ENCODE measurements around the gene LILRA2.

Gene LILRA2

GRCh38 chr19:54606230-54606629 is 32.6 kb downstream of the LILRA2 start:
- Histone ChIP-seq H3K9me3 (ENCODE audit: low read length) (0 out of 2 replicates have a peak, but pooled peaks cover 4% of the 10 kb centered on the region), H2AFZ (ENCODE audit: low read length) (no peak overlapping the region), H3K9me2 (ENCODE audit: low read depth, low read length) (no peaks in the 10 kb centered on the region), H3K4me1 (ENCODE audit: insufficient read depth, low read length, severe bottlenecking) (no peaks in the 10 kb centered on the region), H3K79me2 (ENCODE audit: insufficient read depth, low read length) (no peaks in the 10 kb centered on the region), H3K36me3 (ENCODE audit: insufficient read depth, low read length) (no peaks in the 10 kb centered on the region; the same call in 1 of the 2 replicates), H3K4me3 (ENCODE audit: low read depth, low read length, poor library complexity, severe bottlenecking) (no peak overlapping the region), H3K27ac (ENCODE audit: low read depth, low read length, poor library complexity, severe bottlenecking) (no peak overlapping the region), H4K20me1 (ENCODE audit: insufficient read depth, low read length) (no peaks in the 10 kb centered on the region), H3K4me2 (ENCODE audit: low read length) (no peak overlapping the region), H3K27me3 (ENCODE audit: insufficient read depth, low read length) (no peaks in the 10 kb centered on the region), H3K9ac (ENCODE audit: low read length) (no peak overlapping the region), H3F3A (ENCODE audit: insufficient read depth, low read length) (no peaks in the 10 kb centered on the region)
- TF ChIP-seq CTCF (IDR thresholded peaks at IDR 0.05; ENCODE audit: low read length) (no peak), EZH2 (IDR thresholded peaks at IDR 0.05; ENCODE audit: borderline replicate concordance, low read length) (no peak)

- Histone ChIP-seq H3K4me3 (ENCODE audit: low read depth, low read length, poor library complexity, severe bottlenecking) (no peak overlapping the region), H3K36me3 (ENCODE audit: insufficient read depth, low read length) (no peaks in the 10 kb centered on the region; the same call in 1 of the 2 replicates), H3K9me2 (ENCODE audit: low read depth, low read length) (no peaks in the 10 kb centered on the region), H3K9me3 (ENCODE audit: low read length) (0 out of 2 replicates have a peak, but pooled peaks cover 4% of the 10 kb centered on the region), H3K4me2 (ENCODE audit: low read length) (no peak overlapping the region), H2AFZ (ENCODE audit: low read length) (no peak overlapping the region), H3K27ac (ENCODE audit: low read depth, low read length, poor library complexity, severe bottlenecking) (no peak overlapping the region), H3K9ac (ENCODE audit: low read length) (no peak overlapping the region), H4K20me1 (ENCODE audit: insufficient read depth, low read length) (no peaks in the 10 kb centered on the region), H3K79me2 (ENCODE audit: insufficient read depth, low read length) (no peaks in the 10 kb centered on the region), H3K27me3 (ENCODE audit: insufficient read depth, low read length) (no peaks in the 10 kb centered on the region), H3F3A (ENCODE audit: insufficient read depth, low read length) (no peaks in the 10 kb centered on the region), H3K4me1 (ENCODE audit: insufficient read depth, low read length, severe bottlenecking) (no peaks in the 10 kb centered on the region)
- TF ChIP-seq EZH2 (IDR thresholded peaks at IDR 0.05; ENCODE audit: borderline replicate concordance, low read length) (no peak), CTCF (IDR thresholded peaks at IDR 0.05; ENCODE audit: low read length) (no peak)
Measured at GRCh38 chr19:54606891-54607784, 33.5 kb downstream of the LILRA2 start.

GRCh38 chr19:54607785-54608150 is 34.2 kb downstream of the LILRA2 start:
- no peak overlapping the region for H2AFZ ChIP-seq (ENCODE audit: low read length)
- H3K4me1 ChIP-seq (ENCODE audit: insufficient read depth, low read length, severe bottlenecking) = no peaks in the 10 kb centered on the region
- H4K20me1 ChIP-seq (ENCODE audit: insufficient read depth, low read length) = no peaks in the 10 kb centered on the region
- H3K4me2 ChIP-seq (ENCODE audit: low read length) = no peak overlapping the region
- H3K36me3 ChIP-seq (ENCODE audit: insufficient read depth, low read length) = no peaks in the 10 kb centered on the region; the same call in 1 of the 2 replicates
- TF ChIP-seq CTCF (IDR thresholded peaks at IDR 0.05; ENCODE audit: low read length) (no peak), EZH2 (IDR thresholded peaks at IDR 0.05; ENCODE audit: borderline replicate concordance, low read length) (no peak)
- no peaks in the 10 kb centered on the region for H3F3A ChIP-seq (ENCODE audit: insufficient read depth, low read length)
- H3K9me3 ChIP-seq (ENCODE audit: low read length) = 0 out of 2 replicates have a peak, but pooled peaks cover 4% of the 10 kb centered on the region
- H3K27me3 ChIP-seq (ENCODE audit: insufficient read depth, low read length) = no peaks in the 10 kb centered on the region
- no peaks in the 10 kb centered on the region for H3K9me2 ChIP-seq (ENCODE audit: low read depth, low read length)
- no peaks in the 10 kb centered on the region for H3K79me2 ChIP-seq (ENCODE audit: insufficient read depth, low read length)
- H3K27ac ChIP-seq (ENCODE audit: low read depth, low read length, poor library complexity, severe bottlenecking) = no peak overlapping the region
- no peak overlapping the region for H3K9ac ChIP-seq (ENCODE audit: low read length)
- no peak overlapping the region for H3K4me3 ChIP-seq (ENCODE audit: low read depth, low read length, poor library complexity, severe bottlenecking)

All from OCI-LY1 (cell line).